ENCODE results near the gene SHPK.

Gene SHPK

GRCh38 chr17:3663102-3664011, 27.3 kb upstream of the SHPK start:
- in situ Hi-C loops (cut with HindIII; ENCODE audit: low pct_ligation_motif_present, low pct_unique_long_range_greater_than_20kb, low sequenced_read_pairs), result no loop called here
- DNase-seq, result no peak

- DNase-seq, result no peak
- in situ Hi-C loops (cut with HindIII; ENCODE audit: low pct_ligation_motif_present, low pct_unique_long_range_greater_than_20kb, low sequenced_read_pairs), result no loop called here
Observed at GRCh38 chr17:3660311-3660891, 24.4 kb upstream of the SHPK start.

GRCh38 chr17:3659541-3660111, 23.6 kb upstream of the SHPK start:
- in situ Hi-C loops (cut with HindIII; ENCODE audit: low pct_ligation_motif_present, low pct_unique_long_range_greater_than_20kb, low sequenced_read_pairs), result no loop called here
- DNase-seq, result peak; percentile 51

- in situ Hi-C loops (cut with HindIII; ENCODE audit: low pct_ligation_motif_present, low pct_unique_long_range_greater_than_20kb, low sequenced_read_pairs), result no loop called here
- DNase-seq, result no peak
Observed at GRCh38 chr17:3658784-3659449, 22.9 kb upstream of the SHPK start.

- in situ Hi-C loops (cut with HindIII; ENCODE audit: low pct_ligation_motif_present, low pct_unique_long_range_greater_than_20kb, low sequenced_read_pairs), result no loop called here
- DNase-seq, result no peak
Observed at GRCh38 chr17:3657874-3658783, 22.1 kb upstream of the SHPK start.

GRCh38 chr17:3657588-3657869, 21.5 kb upstream of the SHPK start:
- no peak for DNase-seq
- in situ Hi-C loops (cut with HindIII; ENCODE audit: low pct_ligation_motif_present, low pct_unique_long_range_greater_than_20kb, low sequenced_read_pairs), result no loop called here

- DNase-seq, result no peak
- in situ Hi-C loops (cut with HindIII; ENCODE audit: low pct_ligation_motif_present, low pct_unique_long_range_greater_than_20kb, low sequenced_read_pairs), result no loop called here
Observed at GRCh38 chr17:3656755-3657587, 20.9 kb upstream of the SHPK start.

GRCh38 chr17:3656353-3656752, 20.3 kb upstream of the SHPK start:
- in situ Hi-C loops (cut with HindIII; ENCODE audit: low pct_ligation_motif_present, low pct_unique_long_range_greater_than_20kb, low sequenced_read_pairs), result no loop called here
- no peak for DNase-seq

- no peak for DNase-seq
- in situ Hi-C loops (cut with HindIII; ENCODE audit: low pct_ligation_motif_present, low pct_unique_long_range_greater_than_20kb, low sequenced_read_pairs), result no loop called here
Observed at GRCh38 chr17:3655766-3656165, 19.7 kb upstream of the SHPK start.

- DNase-seq, result peak; percentile 55
- in situ Hi-C loops (cut with HindIII; ENCODE audit: low pct_ligation_motif_present, low pct_unique_long_range_greater_than_20kb, low sequenced_read_pairs), result no loop called here
Observed at GRCh38 chr17:3647769-3648555, 11.9 kb upstream of the SHPK start.

GRCh38 chr17:3647251-3647650, 11.2 kb upstream of the SHPK start:
- no peak for DNase-seq
- in situ Hi-C loops (cut with HindIII; ENCODE audit: low pct_ligation_motif_present, low pct_unique_long_range_greater_than_20kb, low sequenced_read_pairs), result no loop called here

GRCh38 chr17:3645310-3645709, 9.3 kb upstream of the SHPK start:
- in situ Hi-C loops (cut with HindIII; ENCODE audit: low pct_ligation_motif_present, low pct_unique_long_range_greater_than_20kb, low sequenced_read_pairs), result no loop called here

GRCh38 chr17:3643889-3644349, 7.9 kb upstream of the SHPK start:
- in situ Hi-C loops (cut with HindIII; ENCODE audit: low pct_ligation_motif_present, low pct_unique_long_range_greater_than_20kb, low sequenced_read_pairs), result no loop called here
- DNase-seq, result no peak

More at GRCh38 chr17:3645310-3645709, 9.3 kb upstream of the SHPK start:
- no peak for DNase-seq

- in situ Hi-C loops (cut with HindIII; ENCODE audit: low pct_ligation_motif_present, low pct_unique_long_range_greater_than_20kb, low sequenced_read_pairs), result no loop called here
- no peak for DNase-seq
Observed at GRCh38 chr17:3641717-3642486, 5.9 kb upstream of the SHPK start.

- no peak for DNase-seq
- in situ Hi-C loops (cut with HindIII; ENCODE audit: low pct_ligation_motif_present, low pct_unique_long_range_greater_than_20kb, low sequenced_read_pairs), result no loop called here
Observed at GRCh38 chr17:3641014-3641413, 5.0 kb upstream of the SHPK start.

- in situ Hi-C loops (cut with HindIII; ENCODE audit: low pct_ligation_motif_present, low pct_unique_long_range_greater_than_20kb, low sequenced_read_pairs), result no loop called here
- DNase-seq, result no peak
Observed at GRCh38 chr17:3639981-3640596, 4.0 kb upstream of the SHPK start.
